Muscle layer of duodenum (tissue), 2 donors: ENCODE results near the gene SUPT3H.

Experiments
- H3K27ac ChIP-seq: one replicate; pipeline ENCODE4 v1.7.0; 2013; ENCODE audit warnings: mild to moderate bottlenecking, low read length
- H3K27me3 ChIP-seq: one replicate; pipeline ENCODE4 v1.7.0; 2013; ENCODE audit warnings: low read depth, mild to moderate bottlenecking, control low read depth, low read length
- H3K36me3 ChIP-seq, 2 donors: one replicate each; pipeline ENCODE4 v1.7.0; 2013; ENCODE audit warnings: low read length in 2 of 2, control low read depth in 1 of 2, mild to moderate bottlenecking in 1 of 2; ENCODE audit not compliant: insufficient read depth in 2 of 2, control insufficient read depth in 1 of 2
- H3K4me1 ChIP-seq, 2 donors: one replicate each; pipeline ENCODE4 v1.7.0; 2013; ENCODE audit warnings: low read length in 2 of 2, mild to moderate bottlenecking in 2 of 2, control low read depth in 1 of 2, moderate library complexity in 1 of 2; ENCODE audit not compliant: insufficient read depth in 2 of 2, control insufficient read depth in 1 of 2
- H3K4me3 ChIP-seq, 2 donors: one replicate each; pipeline ENCODE4 v1.7.0; 2013; ENCODE audit warnings: low read length in 2 of 2, low read depth in 1 of 2, mild to moderate bottlenecking in 1 of 2
- H3K9me3 ChIP-seq, 2 donors: one replicate each; pipeline ENCODE4 v1.7.0; 2013; ENCODE audit warnings: low read length in 2 of 2, control low read depth in 1 of 2, mild to moderate bottlenecking in 1 of 2; ENCODE audit not compliant: control insufficient read depth in 1 of 2
- donor health status: healthy.

SUPT3H gene

GRCh38 chr6:45231660-45232059 lies 146.1 kb downstream of the SUPT3H start:
- Histone ChIP-seq H3K4me3 (no peak overlapping the region), H3K36me3 (peaks cover 0 to 12% of the 10 kb centered on the region in 2 donors), H3K27ac (no peak overlapping the region), H3K9me3 (peaks cover 0 to 23% of the 10 kb centered on the region in 2 donors), H3K27me3 (no peaks in the 10 kb centered on the region), H3K4me1 (no peaks in the 10 kb centered on the region)

GRCh38 chr6:45229416-45229815 lies 148.3 kb downstream of the SUPT3H start:
- Histone ChIP-seq H3K4me3 (no peak overlapping the region), H3K27ac (no peak overlapping the region), H3K9me3 (peaks cover 0 to 23% of the 10 kb centered on the region in 2 donors), H3K4me1 (no peaks in the 10 kb centered on the region), H3K27me3 (no peaks in the 10 kb centered on the region), H3K36me3 (peaks cover 0 to 12% of the 10 kb centered on the region in 2 donors)

GRCh38 chr6:45226081-45226480 lies 151.7 kb downstream of the SUPT3H start:
- peaks cover 0 to 1% of the 10 kb centered on the region in 2 donors for H3K9me3 ChIP-seq
- no peak overlapping the region for H3K4me3 ChIP-seq
- no peaks in the 10 kb centered on the region for H3K27me3 ChIP-seq
- no peaks in the 10 kb centered on the region for H3K4me1 ChIP-seq
- H3K36me3 ChIP-seq, result no peaks in the 10 kb centered on the region
- no peak overlapping the region for H3K27ac ChIP-seq

- no peak overlapping the region for H3K4me3 ChIP-seq
- H3K4me1 ChIP-seq, result no peaks in the 10 kb centered on the region
- H3K27ac ChIP-seq, result no peak overlapping the region
- H3K27me3 ChIP-seq, result no peaks in the 10 kb centered on the region
- H3K9me3 ChIP-seq, result no peaks in the 10 kb centered on the region
- no peaks in the 10 kb centered on the region for H3K36me3 ChIP-seq
Observed at GRCh38 chr6:45222380-45222779, 155.4 kb downstream of the SUPT3H start.

GRCh38 chr6:45215759-45216158 lies 162.0 kb downstream of the SUPT3H start:
- Histone ChIP-seq H3K36me3 (no peaks in the 10 kb centered on the region), H3K27me3 (no peaks in the 10 kb centered on the region), H3K4me3 (no peak overlapping the region), H3K4me1 (no peaks in the 10 kb centered on the region), H3K27ac (no peak overlapping the region), H3K9me3 (peaks cover 0 to 12% of the 10 kb centered on the region in 2 donors)

GRCh38 chr6:45212976-45213375 lies 164.8 kb downstream of the SUPT3H start:
- peaks cover 0 to 24% of the 10 kb centered on the region in 2 donors for H3K9me3 ChIP-seq
- H3K27ac ChIP-seq, result no peak overlapping the region

GRCh38 chr6:45209762-45210161 lies 168.0 kb downstream of the SUPT3H start:
- Histone ChIP-seq H3K36me3 (peaks cover 0 to 10% of the 10 kb centered on the region in 2 donors), H3K27me3 (no peaks in the 10 kb centered on the region), H3K4me3 (no peak overlapping the region), H3K4me1 (no peaks in the 10 kb centered on the region), H3K27ac (no peak overlapping the region), H3K9me3 (peaks cover 0 to 15% of the 10 kb centered on the region in 2 donors)

More at GRCh38 chr6:45212976-45213375, 164.8 kb downstream of the SUPT3H start:
- H3K36me3 ChIP-seq, result peaks cover 0 to 10% of the 10 kb centered on the region in 2 donors
- H3K4me3 ChIP-seq, result no peak overlapping the region
- no peaks in the 10 kb centered on the region for H3K27me3 ChIP-seq
- H3K4me1 ChIP-seq, result no peaks in the 10 kb centered on the region

GRCh38 chr6:45206793-45207492 lies 170.8 kb downstream of the SUPT3H start:
- H3K36me3 ChIP-seq, result peaks cover 0 to 10% of the 10 kb centered on the region in 2 donors
- H3K27ac ChIP-seq, result no peak overlapping the region
- no peak overlapping the region for H3K4me3 ChIP-seq
- H3K9me3 ChIP-seq, result peaks cover 0 to 12% of the 10 kb centered on the region in 2 donors
- no peaks in the 10 kb centered on the region for H3K27me3 ChIP-seq
- no peaks in the 10 kb centered on the region for H3K4me1 ChIP-seq

GRCh38 chr6:45201484-45201883 lies 176.2 kb downstream of the SUPT3H start:
- Histone ChIP-seq H3K27ac (no peak overlapping the region), H3K36me3 (no peaks in the 10 kb centered on the region), H3K9me3 (no peaks in the 10 kb centered on the region), H3K4me1 (no peaks in the 10 kb centered on the region), H3K4me3 (no peak overlapping the region), H3K27me3 (no peaks in the 10 kb centered on the region)

- H3K27me3 ChIP-seq, result no peaks in the 10 kb centered on the region
- no peaks in the 10 kb centered on the region for H3K9me3 ChIP-seq
- H3K4me3 ChIP-seq, result no peak overlapping the region
- H3K4me1 ChIP-seq, result no peaks in the 10 kb centered on the region
- no peaks in the 10 kb centered on the region for H3K36me3 ChIP-seq
- H3K27ac ChIP-seq, result no peak overlapping the region
Observed at GRCh38 chr6:45200510-45200909, 177.2 kb downstream of the SUPT3H start.

- Histone ChIP-seq H3K4me3 (no peak overlapping the region), H3K27ac (no peak overlapping the region), H3K36me3 (no peaks in the 10 kb centered on the region)
Observed at GRCh38 chr6:45199554-45199953, 178.2 kb downstream of the SUPT3H start.

GRCh38 chr6:45196121-45196520 lies 181.6 kb downstream of the SUPT3H start:
- Histone ChIP-seq H3K4me3 (no peak overlapping the region), H3K4me1 (no peaks in the 10 kb centered on the region), H3K27me3 (no peaks in the 10 kb centered on the region), H3K9me3 (no peaks in the 10 kb centered on the region), H3K27ac (no peak overlapping the region), H3K36me3 (no peaks in the 10 kb centered on the region)

More at GRCh38 chr6:45199554-45199953, 178.2 kb downstream of the SUPT3H start:
- Histone ChIP-seq H3K27me3 (no peaks in the 10 kb centered on the region), H3K9me3 (no peaks in the 10 kb centered on the region), H3K4me1 (no peaks in the 10 kb centered on the region)
